ENCODE results near the gene SENP1.

SENP1 gene

GRCh38 chr12:48043771-48044170 lies 62.1 kb downstream of the SENP1 start:
- peaks cover 40% of the 10 kb centered on the region for H3K36me3 ChIP-seq (ENCODE audit: control insufficient read depth, low read depth, low read length)

GRCh38 chr12:48041591-48042423 lies 64.1 kb downstream of the SENP1 start:
- H3K27me3 ChIP-seq (ENCODE audit: control insufficient read depth, insufficient read depth, low read length): peaks cover 27% of the 10 kb centered on the region
- H3K9me3 ChIP-seq (ENCODE audit: control insufficient read depth, low read depth, low read length): no peaks in the 10 kb centered on the region
- no peak overlapping the region for H3K27ac ChIP-seq (ENCODE audit: low read length)
- H3K9ac ChIP-seq (ENCODE audit: low read length): no peak overlapping the region
- H3K4me3 ChIP-seq (ENCODE audit: low read length): no peak overlapping the region
- H3K4me1 ChIP-seq (ENCODE audit: control insufficient read depth, low read depth, low read length): peaks cover 15% of the 10 kb centered on the region
- peaks cover 28% of the 10 kb centered on the region for H3K36me3 ChIP-seq (ENCODE audit: control insufficient read depth, low read depth, low read length)

More at GRCh38 chr12:48043771-48044170, 62.1 kb downstream of the SENP1 start:
- no peaks in the 10 kb centered on the region for H3K4me1 ChIP-seq (ENCODE audit: control insufficient read depth, low read depth, low read length)
- no peak overlapping the region for H3K9ac ChIP-seq (ENCODE audit: low read length)
- H3K27me3 ChIP-seq (ENCODE audit: control insufficient read depth, insufficient read depth, low read length): peaks cover 12% of the 10 kb centered on the region
- H3K4me3 ChIP-seq (ENCODE audit: low read length): no peak overlapping the region
- H3K27ac ChIP-seq (ENCODE audit: low read length): no peak overlapping the region
- no peaks in the 10 kb centered on the region for H3K9me3 ChIP-seq (ENCODE audit: control insufficient read depth, low read depth, low read length)

- Histone ChIP-seq H3K27ac (ENCODE audit: low read length) (no peak overlapping the region), H3K36me3 (ENCODE audit: control insufficient read depth, low read depth, low read length) (peaks cover 13% of the 10 kb centered on the region), H3K9ac (ENCODE audit: low read length) (no peak overlapping the region), H3K27me3 (ENCODE audit: control insufficient read depth, insufficient read depth, low read length) (peaks cover 42% of the 10 kb centered on the region), H3K4me3 (ENCODE audit: low read length) (no peak overlapping the region), H3K4me1 (ENCODE audit: control insufficient read depth, low read depth, low read length) (peaks cover 20% of the 10 kb centered on the region), H3K9me3 (ENCODE audit: control insufficient read depth, low read depth, low read length) (no peaks in the 10 kb centered on the region)
Observed at GRCh38 chr12:48040354-48040753, 65.5 kb downstream of the SENP1 start.

- peaks cover 2% of the 10 kb centered on the region for H3K36me3 ChIP-seq (ENCODE audit: control insufficient read depth, low read depth, low read length)
- H3K27ac ChIP-seq (ENCODE audit: low read length): no peak overlapping the region
- H3K4me1 ChIP-seq (ENCODE audit: control insufficient read depth, low read depth, low read length): peaks cover 20% of the 10 kb centered on the region
- no peak overlapping the region for H3K9ac ChIP-seq (ENCODE audit: low read length)
- no peaks in the 10 kb centered on the region for H3K9me3 ChIP-seq (ENCODE audit: control insufficient read depth, low read depth, low read length)
- H3K4me3 ChIP-seq (ENCODE audit: low read length): no peak overlapping the region
- H3K27me3 ChIP-seq (ENCODE audit: control insufficient read depth, insufficient read depth, low read length): peaks cover 53% of the 10 kb centered on the region
Observed at GRCh38 chr12:48039151-48039550, 66.7 kb downstream of the SENP1 start.

GRCh38 chr12:48038085-48038484 lies 67.8 kb downstream of the SENP1 start:
- Histone ChIP-seq H3K9me3 (ENCODE audit: control insufficient read depth, low read depth, low read length) (no peaks in the 10 kb centered on the region), H3K9ac (ENCODE audit: low read length) (peak overlapping the region; percentile 57), H3K4me3 (ENCODE audit: low read length) (peak overlapping the region; percentile 49), H3K36me3 (ENCODE audit: control insufficient read depth, low read depth, low read length) (no peaks in the 10 kb centered on the region), H3K4me1 (ENCODE audit: control insufficient read depth, low read depth, low read length) (peaks cover 20% of the 10 kb centered on the region), H3K27ac (ENCODE audit: low read length) (peak overlapping the region; percentile 63), H3K27me3 (ENCODE audit: control insufficient read depth, insufficient read depth, low read length) (peaks cover 64% of the 10 kb centered on the region)

GRCh38 chr12:48037267-48037915 lies 68.5 kb downstream of the SENP1 start:
- peaks cover 20% of the 10 kb centered on the region for H3K4me1 ChIP-seq (ENCODE audit: control insufficient read depth, low read depth, low read length)
- no peaks in the 10 kb centered on the region for H3K9me3 ChIP-seq (ENCODE audit: control insufficient read depth, low read depth, low read length)
- no peaks in the 10 kb centered on the region for H3K36me3 ChIP-seq (ENCODE audit: control insufficient read depth, low read depth, low read length)
- peak overlapping the region; percentile 57 for H3K9ac ChIP-seq (ENCODE audit: low read length)
- H3K27me3 ChIP-seq (ENCODE audit: control insufficient read depth, insufficient read depth, low read length): peaks cover 71% of the 10 kb centered on the region
- peak overlapping the region; percentile 49 for H3K4me3 ChIP-seq (ENCODE audit: low read length)
- H3K27ac ChIP-seq (ENCODE audit: low read length): peak overlapping the region; percentile 63

- peaks cover 76% of the 10 kb centered on the region for H3K27me3 ChIP-seq (ENCODE audit: control insufficient read depth, insufficient read depth, low read length)
- H3K9ac ChIP-seq (ENCODE audit: low read length): no peak overlapping the region
- H3K36me3 ChIP-seq (ENCODE audit: control insufficient read depth, low read depth, low read length): no peaks in the 10 kb centered on the region
- peaks cover 20% of the 10 kb centered on the region for H3K4me1 ChIP-seq (ENCODE audit: control insufficient read depth, low read depth, low read length)
- H3K9me3 ChIP-seq (ENCODE audit: control insufficient read depth, low read depth, low read length): no peaks in the 10 kb centered on the region
- H3K4me3 ChIP-seq (ENCODE audit: low read length): peak overlapping the region; percentile 49
- H3K27ac ChIP-seq (ENCODE audit: low read length): no peak overlapping the region
Observed at GRCh38 chr12:48036818-48037217, 69.1 kb downstream of the SENP1 start.

- no peaks in the 10 kb centered on the region for H3K36me3 ChIP-seq (ENCODE audit: control insufficient read depth, low read depth, low read length)
- peaks cover 20% of the 10 kb centered on the region for H3K4me1 ChIP-seq (ENCODE audit: control insufficient read depth, low read depth, low read length)
- H3K27ac ChIP-seq (ENCODE audit: low read length): no peak overlapping the region
- no peak overlapping the region for H3K9ac ChIP-seq (ENCODE audit: low read length)
- no peaks in the 10 kb centered on the region for H3K9me3 ChIP-seq (ENCODE audit: control insufficient read depth, low read depth, low read length)
- H3K4me3 ChIP-seq (ENCODE audit: low read length): no peak overlapping the region
- H3K27me3 ChIP-seq (ENCODE audit: control insufficient read depth, insufficient read depth, low read length): peaks cover 93% of the 10 kb centered on the region
Observed at GRCh38 chr12:48034835-48035805, 70.8 kb downstream of the SENP1 start.

GRCh38 chr12:48033451-48033850 lies 72.4 kb downstream of the SENP1 start:
- no peak overlapping the region for H3K27ac ChIP-seq (ENCODE audit: low read length)
- H3K27me3 ChIP-seq (ENCODE audit: control insufficient read depth, insufficient read depth, low read length): peaks cover 94% of the 10 kb centered on the region
- H3K4me3 ChIP-seq (ENCODE audit: low read length): no peak overlapping the region
- no peak overlapping the region for H3K9ac ChIP-seq (ENCODE audit: low read length)
- H3K4me1 ChIP-seq (ENCODE audit: control insufficient read depth, low read depth, low read length): peaks cover 19% of the 10 kb centered on the region
- no peaks in the 10 kb centered on the region for H3K36me3 ChIP-seq (ENCODE audit: control insufficient read depth, low read depth, low read length)
- H3K9me3 ChIP-seq (ENCODE audit: control insufficient read depth, low read depth, low read length): no peaks in the 10 kb centered on the region

GRCh38 chr12:48032597-48032996 lies 73.3 kb downstream of the SENP1 start:
- Histone ChIP-seq H3K36me3 (ENCODE audit: control insufficient read depth, low read depth, low read length) (no peaks in the 10 kb centered on the region), H3K4me1 (ENCODE audit: control insufficient read depth, low read depth, low read length) (peaks cover 11% of the 10 kb centered on the region), H3K27ac (ENCODE audit: low read length) (no peak overlapping the region), H3K9ac (ENCODE audit: low read length) (no peak overlapping the region), H3K9me3 (ENCODE audit: control insufficient read depth, low read depth, low read length) (no peaks in the 10 kb centered on the region), H3K27me3 (ENCODE audit: control insufficient read depth, insufficient read depth, low read length) (peaks cover 94% of the 10 kb centered on the region), H3K4me3 (ENCODE audit: low read length) (no peak overlapping the region)
